GM12878 (cell line): Measurements from ENCODE around the gene NUBPL. TPM values are rescaled to one million over a fixed set of nuclear protein-coding genes. Genes with fewer than 3 reads are reported as not detected.

Source experiments
- ATAC-seq: fragments of 200-7000 bp; cut with Tn5 transposase; 3 replicates; pipeline ENCODE4 v1.9.1; 2020; ENCODE audit warnings: mild to moderate bottlenecking, moderate library complexity
- BruUV-seq: library from RNA; stranded (reverse); fragments of 400-500 nt; replicated peaks from 2 replicates; lab custom pipeline; 2021; lab: Mats Ljungman, UMichigan
- CTCF ChIA-PET: fragments of 300-600 bp; sonication (Branson Sonifier 250); formaldehyde crosslinking; extraction: SDS; loops from one replicate; lab custom pipeline; 2021; ENCODE audit warnings: inconsistent platforms; lab: Yijun Ruan, JAX
- POLR2A ChIA-PET: fragments of 350-600 bp; formaldehyde crosslinking; extraction: SDS; loops from one replicate; lab custom pipeline; 2021; ENCODE audit warnings: inconsistent platforms; lab: Charles Lee
- RAD21 ChIA-PET: fragments of 300-600 bp; sonication (Branson Sonifier 250); formaldehyde crosslinking; loops from one replicate; lab custom pipeline; 2023; ENCODE audit warnings: antibody characterized with exemption; ENCODE audit not compliant: unreplicated experiment; lab: Charles Lee
- SMC1A ChIA-PET: fragments of 300-600 bp; sonication (Branson Sonifier 250); formaldehyde crosslinking; loops from one replicate; lab custom pipeline; 2023; ENCODE audit not compliant: unreplicated experiment, uncharacterized antibody; lab: Charles Lee
- DNase-seq: peaks from one replicate; pipeline ENCODE4 v3.0.0-alpha.2; 2011; ENCODE audit warnings: low read depth, low spot score
- FAIRE-seq: peaks from 3 replicates; lab custom pipeline; 2011; peaks lifted over from hg19 to GRCh38; lab: Jason Lieb, UNC
- H2AFZ ChIP-seq: 2 replicates; pipeline ENCODE4 v1.6.0; 2011; ENCODE audit warnings: low read depth, low read length, control low read depth; ENCODE audit not compliant: control insufficient read depth
- H3K27ac ChIP-seq: 2 replicates; pipeline ENCODE4 v1.5.1; 2011; ENCODE audit warnings: control low read depth; ENCODE audit not compliant: control insufficient read depth, insufficient read depth
- H3K27me3 ChIP-seq, 2 experiments: replicated peaks in 1 of 2; 2 replicates each; pipeline versions ENCODE4 v1.6.0 to v1.6.1; 2011; ENCODE audit warnings: low read length in 1 of 2; ENCODE audit not compliant: control insufficient read depth in 2 of 2, insufficient read depth in 2 of 2
- H3K36me3 ChIP-seq, 2 experiments: 2 replicates each; pipeline ENCODE4 v1.5.1; 2011; ENCODE audit warnings: low read length in 1 of 2; ENCODE audit not compliant: control insufficient read depth in 2 of 2, insufficient read depth in 2 of 2
- H3K4me1 ChIP-seq: 2 replicates; pipeline ENCODE4 v1.6.1; 2011; ENCODE audit warnings: mild to moderate bottlenecking, low read length, moderate library complexity, mixed read lengths; ENCODE audit not compliant: control insufficient read depth, insufficient read depth
- H3K4me2 ChIP-seq: 2 replicates; pipeline ENCODE4 v1.6.0; 2011; ENCODE audit warnings: control low read depth; ENCODE audit not compliant: control insufficient read depth, insufficient read depth
- H3K4me3 ChIP-seq: fragments of 200-600 bp; sonication (generic); 2 replicates; pipeline ENCODE4 v1.5.1; 2016
- H3K79me2 ChIP-seq: 2 replicates; pipeline ENCODE4 v1.6.0; 2011; ENCODE audit warnings: low read length; ENCODE audit not compliant: control insufficient read depth, insufficient read depth
- H3K9ac ChIP-seq: 2 replicates; pipeline ENCODE4 v1.8.0; 2011; ENCODE audit warnings: low read length, control low read depth, mixed read lengths; ENCODE audit not compliant: control insufficient read depth, insufficient read depth
- H3K9me3 ChIP-seq: replicated peaks from 3 replicates; pipeline ENCODE4 v1.5.1; 2011; ENCODE audit warnings: mild to moderate bottlenecking, low read length; ENCODE audit not compliant: control insufficient read depth, insufficient read depth
- H4K20me1 ChIP-seq: 2 replicates; pipeline ENCODE4 v1.6.0; 2011; ENCODE audit not compliant: control insufficient read depth, insufficient read depth
- E2F8 ChIP-seq: fragments of 450-650 bp; IDR thresholded peaks from 2 replicates; pipeline ENCODE4 v1.6.1; 2018; ENCODE audit warnings: mild to moderate bottlenecking, low read depth, moderate library complexity; ENCODE audit not compliant: partially characterized antibody
- ETV6 ChIP-seq, 2 experiments: fragments of 450-650 bp in 1 of 2; IDR thresholded peaks in 1 of 2; conservative IDR thresholded peaks in 1 of 2; 2 replicates each; pipeline ENCODE4 v1.6.1; 2014; ENCODE audit warnings: antibody characterized with exemption in 1 of 2, borderline replicate concordance in 1 of 2, low read depth in 1 of 2, mild to moderate bottlenecking in 1 of 2, moderate library complexity in 1 of 2
- NKRF ChIP-seq: fragments of 450-650 bp; conservative IDR thresholded peaks from 2 replicates; pipeline ENCODE4 v1.6.1; 2017; ENCODE audit warnings: mild to moderate bottlenecking, moderate library complexity
- PAX5 ChIP-seq: IDR thresholded peaks from 2 replicates; pipeline ENCODE4 v1.6.1; 2011; ENCODE audit warnings: low read depth, low read length, borderline replicate concordance
- TARDBP ChIP-seq: IDR thresholded peaks from 2 replicates; pipeline ENCODE4 v1.6.1; 2016; ENCODE audit warnings: borderline replicate concordance
- TCF3 ChIP-seq: IDR thresholded peaks from 2 replicates; pipeline ENCODE4 v1.6.1; 2012; ENCODE audit warnings: low read depth, mild to moderate bottlenecking, low read length, borderline replicate concordance; ENCODE audit not compliant: insufficient read depth
- ZBTB11 ChIP-seq: fragments of 450-650 bp; formaldehyde crosslinking; IDR thresholded peaks from 2 replicates; pipeline ENCODE4 v1.5.0; 2022; ENCODE audit warnings: mild to moderate bottlenecking, missing genetic modification characterization
- ZNF592 ChIP-seq: fragments of 450-650 bp; IDR thresholded peaks from 2 replicates; pipeline ENCODE4 v1.6.1; 2017; ENCODE audit warnings: mild to moderate bottlenecking, moderate library complexity
- WGBS: methylation state at CpG from one replicate; pipeline ENCODE4 v1.1.6; 2016; ENCODE audit warnings: low lambda C conversion rate; ENCODE audit not compliant: insufficient replicate concordance, insufficient coverage; ENCODE audit errors: missing lambda C conversion rate; 5-methylcytosine and 5-hydroxymethylcytosine counted together
- in situ Hi-C: fragments of 300-500 bp; cut with MboI; formaldehyde crosslinking; loops from 9 replicates; pipeline ENCODE4 v1.14.3; 2018; ENCODE audit warnings: mixed read lengths
- intact Hi-C: fragments of 100-400 bp; cut with micrococcal nuclease; formaldehyde crosslinking; loops from one replicate; pipeline ENCODE4 v1.14.2; 2022; ENCODE audit not compliant: unreplicated experiment
- polyA plus RNA-seq, 11 experiments: library from polyadenylated mRNA; depleted of rRNA in 4 of 11; unstranded in 6 of 11; stranded (reverse) in 5 of 11; fragments of >200 nt; fragmentation: Nextera tagmentation in 4 of 11; fragmentation: Illumina TruSeq in 1 of 11; extraction: Ambion mirVana in 4 of 11; extraction: Trizol in 1 of 11; gene quantifications; 1 replicate in 1 of 11; 2 replicates in 10 of 11; pipeline versions ENCODE4 v1.2.1 to v1.2.3, GENCODE V29; 2011 to 2016; ENCODE audit warnings: inconsistent platforms in 2 of 11, missing spikeins in 2 of 11, low read depth in 1 of 11
- total RNA-seq, 4 experiments: library from RNA; depleted of rRNA in 3 of 4; stranded (reverse); fragments of >200 nt in 3 of 4; fragmentation: Illumina TruSeq in 1 of 4; extraction: Trizol in 1 of 4; gene quantifications; 2 replicates each; pipeline versions ENCODE4 v1.2.1 to v1.2.3, GENCODE V29; 2013 to 2021

Gene NUBPL
- total and polyA plus RNA-seq, 10 of the 15 experiments (the other 5 are each of a cell fraction or from before 2014, with no cell fraction given), result 3.4 to 11.6 (median 8.1) TPM

- TF ChIP-seq E2F8, result no peak
These were observed 111.5 kb downstream of the NUBPL start (continued) for GRCh38 chr14:31672709-31673108.

GRCh38 chr14:31677052-31677451, 115.8 kb downstream of the NUBPL start:
- H3K27me3 ChIP-seq, result no peaks in the 10 kb centered on the region
- no peaks in the 10 kb centered on the region for H4K20me1 ChIP-seq
- no TSS peak for BruUV-seq
- ChIA-PET CTCF (no interaction called here), POLR2A (no interaction called here)
- H3K27ac ChIP-seq, result no peak overlapping the region
- ATAC-seq, result no peak
- no peaks in the 10 kb centered on the region for H3K79me2 ChIP-seq
- in situ Hi-C loops, result no loop called here
- no peak for TF ChIP-seq ZNF592
- TF ChIP-seq TCF3, result no peak
- no peak for TF ChIP-seq PAX5
- TF ChIP-seq ZBTB11 (CRISPR knock-in tag), result no peak
- TF ChIP-seq TARDBP, result no peak
- TF ChIP-seq NKRF, result no peak
- TF ChIP-seq ETV6 (conservative IDR thresholded peaks at IDR 0.05 in 1 of 2, IDR thresholded peaks at IDR 0.05 in 1 of 2; ENCODE audit: borderline replicate concordance in 1 of 2, low read depth in 1 of 2), result no peak
- TF ChIP-seq, all 136 proteins: peak for 0
- no peak overlapping the region for H3K4me3 ChIP-seq
- no peaks in the 10 kb centered on the region; a peak in 1 of 4 replicates for H3K36me3 ChIP-seq
- H3K4me2 ChIP-seq, result no peak overlapping the region
- no peak overlapping the region for H3K9ac ChIP-seq
- RAD21 ChIA-PET, result no interaction called here
- WGBS, result 59% methylated on average over 3 of the region's 3 CpGs
- no peak overlapping the region for H2AFZ ChIP-seq
- no peaks in the 10 kb centered on the region for H3K4me1 ChIP-seq
- intact Hi-C loops, result no loop called here
- SMC1A ChIA-PET, result no interaction called here
- no peaks in the 10 kb centered on the region for H3K9me3 ChIP-seq
- no peak for FAIRE-seq
- no peak for DNase-seq
